HAP-1 (cell line): Measurements from ENCODE around the gene COMMD7.
A peak's percentile ranks its signal among the peaks of the same experiment; 100 is the strongest.

Source experiments
- DNase-seq, 2 experiments: peaks; one replicate each; pipeline ENCODE4 v3.0.0-alpha.2; 2016 to 2020; ENCODE audit warnings: low spot score in 2 of 2
- H3K27me3 ChIP-seq: fragments of 250-450 bp; sonication (Bioruptor Pico); 2 replicates; pipeline ENCODE4 v1.5.1; 2020; ENCODE audit warnings: low read depth, mild to moderate bottlenecking, moderate library complexity
- H3K36me3 ChIP-seq: fragments of 250-450 bp; sonication (Bioruptor Pico); replicated peaks from 2 replicates; pipeline ENCODE4 v1.5.1; 2020; ENCODE audit warnings: mild to moderate bottlenecking
- H3K4me1 ChIP-seq: fragments of 250-450 bp; sonication (Bioruptor Pico); 2 replicates; pipeline ENCODE4 v1.5.1; 2020; ENCODE audit warnings: mild to moderate bottlenecking
- H3K4me3 ChIP-seq: fragments of 250-450 bp; sonication (Bioruptor Pico); 2 replicates; pipeline ENCODE4 v1.5.1; 2020; ENCODE audit warnings: mild to moderate bottlenecking, moderate library complexity
- H3K9me3 ChIP-seq: fragments of 250-450 bp; sonication (Bioruptor Pico); 2 replicates; pipeline ENCODE4 v1.5.1; 2020; ENCODE audit warnings: mild to moderate bottlenecking, moderate library complexity
- in situ Hi-C: fragments of 300-500 bp; cut with MboI; formaldehyde crosslinking; loops from 3 replicates; pipeline ENCODE4 v1.14.3; 2020; ENCODE audit warnings: low sequenced_read_pairs, inconsistent platforms, mixed read lengths

Gene COMMD7

GRCh38 chr20:32743237-32744112 is at the start of gene COMMD7:
Gene COMMD7, minus strand, starts transcription at chr20:32743467. Its CDS starts 76 bp downstream, at chr20:32743391.
- Histone ChIP-seq H3K4me3 (peak within 1 kb of the TSS; percentile 48), H3K36me3 (no peaks in the 10 kb centered on the region), H3K27me3 (no peaks in the 10 kb centered on the region), H3K9me3 (no peaks in the 10 kb centered on the region), H3K4me1 (peaks cover 11% of the 10 kb centered on the region)
- in situ Hi-C loops: no loop called here
- peak in 1 of 2 experiments; percentile 69 for DNase-seq

- in situ Hi-C loops: loop anchor here (25.0 kb wide), 1 partner anchor 144 kb away; no protein-coding TSS in a partner anchor
- Histone ChIP-seq H3K27me3 (no peaks in the 10 kb centered on the region), H3K36me3 (peaks cover 26% of the 10 kb centered on the region), H3K4me1 (peaks cover 3% of the 10 kb centered on the region), H3K4me3 (no peak overlapping the region), H3K9me3 (no peaks in the 10 kb centered on the region)
- DNase-seq: no peak
These were observed 49.6 kb upstream of the COMMD7 start for GRCh38 chr20:32792731-32793458.

- H3K36me3 ChIP-seq: peaks cover 28% of the 10 kb centered on the region
- H3K4me3 ChIP-seq: no peak overlapping the region
- H3K9me3 ChIP-seq: no peaks in the 10 kb centered on the region
- peaks cover 3% of the 10 kb centered on the region for H3K4me1 ChIP-seq
- no peaks in the 10 kb centered on the region for H3K27me3 ChIP-seq
- in situ Hi-C loops: loop anchor here (25.0 kb wide), 1 partner anchor 145 kb away; no protein-coding TSS in a partner anchor
- DNase-seq: peak; percentile 38 to 72
These were observed 49.0 kb upstream of the COMMD7 start for GRCh38 chr20:32792316-32792715.

GRCh38 chr20:32790751-32791057 is 47.4 kb upstream of the COMMD7 start:
- Histone ChIP-seq H3K36me3 (peaks cover 39% of the 10 kb centered on the region), H3K27me3 (no peaks in the 10 kb centered on the region), H3K9me3 (no peaks in the 10 kb centered on the region), H3K4me3 (no peak overlapping the region), H3K4me1 (peaks cover 3% of the 10 kb centered on the region)
- DNase-seq: no peak
- in situ Hi-C loops: loop anchor here (25.0 kb wide), 1 partner anchor 147 kb away; no protein-coding TSS in a partner anchor

- in situ Hi-C loops: loop anchor here (10.0 to 25.0 kb wide), 2 partner anchors 147 to 265 kb away; no protein-coding TSS in a partner anchor
- peaks cover 3% of the 10 kb centered on the region for H3K4me1 ChIP-seq
- no peaks in the 10 kb centered on the region for H3K27me3 ChIP-seq
- no peak overlapping the region for H3K4me3 ChIP-seq
- peaks cover 38% of the 10 kb centered on the region for H3K36me3 ChIP-seq
- peak; percentile 68 to 81 for DNase-seq
- H3K9me3 ChIP-seq: no peaks in the 10 kb centered on the region
These were observed 46.9 kb upstream of the COMMD7 start for GRCh38 chr20:32789896-32790750.

GRCh38 chr20:32787168-32787567 is 43.9 kb upstream of the COMMD7 start:
- in situ Hi-C loops: loop anchor here (10.0 to 25.0 kb wide), 2 partner anchors 150 to 262 kb away; no protein-coding TSS in a partner anchor
- Histone ChIP-seq H3K4me1 (peaks cover 3% of the 10 kb centered on the region), H3K4me3 (no peak overlapping the region), H3K9me3 (no peaks in the 10 kb centered on the region), H3K36me3 (peaks cover 47% of the 10 kb centered on the region), H3K27me3 (no peaks in the 10 kb centered on the region)
- DNase-seq: no peak

GRCh38 chr20:32786059-32786760 is 42.9 kb upstream of the COMMD7 start:
- no peak overlapping the region for H3K4me3 ChIP-seq
- no peaks in the 10 kb centered on the region for H3K4me1 ChIP-seq
- peaks cover 42% of the 10 kb centered on the region for H3K36me3 ChIP-seq
- in situ Hi-C loops: loop anchor here (10.0 to 25.0 kb wide), 2 partner anchors 151 to 261 kb away; no protein-coding TSS in a partner anchor
- DNase-seq: no peak
- no peaks in the 10 kb centered on the region for H3K9me3 ChIP-seq
- no peaks in the 10 kb centered on the region for H3K27me3 ChIP-seq

- no peak for DNase-seq
- no peaks in the 10 kb centered on the region for H3K9me3 ChIP-seq
- in situ Hi-C loops: loop anchor here (5.0 to 25.0 kb wide), 3 partner anchors 102 to 260 kb away; no protein-coding TSS in a partner anchor
- H3K36me3 ChIP-seq: peaks cover 36% of the 10 kb centered on the region
- no peaks in the 10 kb centered on the region for H3K27me3 ChIP-seq
- no peak overlapping the region for H3K4me3 ChIP-seq
- no peaks in the 10 kb centered on the region for H3K4me1 ChIP-seq
These were observed 41.3 kb upstream of the COMMD7 start for GRCh38 chr20:32784369-32785080.

- Histone ChIP-seq H3K36me3 (peaks cover 17% of the 10 kb centered on the region), H3K4me1 (no peaks in the 10 kb centered on the region), H3K4me3 (no peak overlapping the region), H3K9me3 (no peaks in the 10 kb centered on the region), H3K27me3 (no peaks in the 10 kb centered on the region)
- no peak for DNase-seq
- in situ Hi-C loops: loop anchor here (5.0 to 25.0 kb wide), 3 partner anchors 99 to 256 kb away; no protein-coding TSS in a partner anchor
These were observed 37.7 kb upstream of the COMMD7 start for GRCh38 chr20:32780749-32781655.

GRCh38 chr20:32780278-32780677 is 37.0 kb upstream of the COMMD7 start:
- Histone ChIP-seq H3K4me1 (no peaks in the 10 kb centered on the region), H3K36me3 (peaks cover 13% of the 10 kb centered on the region), H3K9me3 (no peaks in the 10 kb centered on the region), H3K4me3 (no peak overlapping the region), H3K27me3 (no peaks in the 10 kb centered on the region)
- in situ Hi-C loops: loop anchor here (5.0 to 25.0 kb wide), 3 partner anchors 98 to 255 kb away; no protein-coding TSS in a partner anchor
- no peak for DNase-seq

- no peaks in the 10 kb centered on the region for H3K4me1 ChIP-seq
- in situ Hi-C loops: loop anchor here (5.0 to 25.0 kb wide), 3 partner anchors 97 to 255 kb away; no protein-coding TSS in a partner anchor
These were observed 36.4 kb upstream of the COMMD7 start for GRCh38 chr20:32779500-32780211.

More at GRCh38 chr20:32779500-32780211, 36.4 kb upstream of the COMMD7 start:
- peak in 1 of 2 experiments; percentile 33 for DNase-seq
- H3K9me3 ChIP-seq: no peaks in the 10 kb centered on the region
- no peaks in the 10 kb centered on the region for H3K27me3 ChIP-seq
- peaks cover 7% of the 10 kb centered on the region for H3K36me3 ChIP-seq
- H3K4me3 ChIP-seq: no peak overlapping the region
